A673 (cell line): Measurements from ENCODE around the gene IGFL4. TPM values are rescaled to one million over a fixed set of nuclear protein-coding genes. Genes with fewer than 3 reads are reported as not detected.

Source experiments
- Bru-seq: library from RNA; stranded (reverse); fragments of 400-500 nt; gene quantifications from one replicate; lab custom pipeline; 2021; lab: Mats Ljungman, UMichigan
- BruChase-seq, 2 experiments: library from RNA; stranded (reverse); fragments of 400-500 nt; gene quantifications; one replicate each; lab custom pipeline; 2021; lab: Mats Ljungman, UMichigan
- BruUV-seq: library from RNA; stranded (reverse); fragments of 400-500 nt; replicated peaks from 2 replicates; lab custom pipeline; 2021; lab: Mats Ljungman, UMichigan
- CTCF ChIA-PET: fragments of 300-600 bp; sonication (Branson Sonifier 250); formaldehyde crosslinking; loops from one replicate; lab custom pipeline; 2022; ENCODE audit warnings: antibody characterized with exemption; lab: Charles Lee
- POLR2A ChIA-PET: fragments of 300-600 bp; sonication (Branson Sonifier 250); formaldehyde crosslinking; loops from one replicate; lab custom pipeline; 2022; ENCODE audit warnings: antibody characterized with exemption; ENCODE audit not compliant: low non-redundant PET; lab: Charles Lee
- DNase-seq: peaks from one replicate; pipeline ENCODE4 v3.0.0-alpha.2; 2015; ENCODE audit warnings: low spot score
- H3K27ac ChIP-seq: fragments of 200-600 bp; sonication (generic); 2 replicates; pipeline ENCODE4 v1.5.1; 2016; ENCODE audit warnings: mixed run types, low read depth, mild to moderate bottlenecking, mixed read lengths, antibody characterized with exemption, low read length; ENCODE audit not compliant: poor library complexity, severe bottlenecking
- H3K27me3 ChIP-seq: fragments of 200-600 bp; sonication (generic); replicated peaks from 2 replicates; pipeline ENCODE4 v1.6.1; 2017; ENCODE audit warnings: mixed run types, low read depth, mild to moderate bottlenecking, mixed read lengths, antibody characterized with exemption, low read length; ENCODE audit not compliant: insufficient read depth, poor library complexity
- H3K36me3 ChIP-seq: fragments of 200-600 bp; sonication (generic); 2 replicates; pipeline ENCODE4 v1.6.1; 2016; ENCODE audit warnings: mixed run types, mild to moderate bottlenecking, mixed read lengths, antibody characterized with exemption, low read length; ENCODE audit not compliant: insufficient read depth, poor library complexity, severe bottlenecking
- H3K4me1 ChIP-seq: fragments of 200-600 bp; sonication (generic); 2 replicates; pipeline ENCODE4 v1.6.1; 2017; ENCODE audit warnings: mixed run types, mild to moderate bottlenecking, mixed read lengths, antibody characterized with exemption, low read length; ENCODE audit not compliant: insufficient read depth, poor library complexity, severe bottlenecking
- H3K4me3 ChIP-seq: fragments of 200-600 bp; sonication (generic); 2 replicates; pipeline ENCODE4 v1.5.1; 2016; ENCODE audit warnings: low read depth, mixed run types, mild to moderate bottlenecking, mixed read lengths, low read length; ENCODE audit not compliant: poor library complexity, severe bottlenecking
- H3K9me3 ChIP-seq: fragments of 200-600 bp; sonication (generic); 2 replicates; pipeline ENCODE4 v1.6.1; 2016; ENCODE audit warnings: mixed run types, low read depth, mild to moderate bottlenecking, mixed read lengths, antibody characterized with exemption, low read length; ENCODE audit not compliant: poor library complexity, severe bottlenecking
- EZH2 ChIP-seq: fragments of 200-600 bp; sonication (generic); IDR thresholded peaks from 2 replicates; pipeline ENCODE4 v1.6.1; 2017; ENCODE audit warnings: borderline replicate concordance, low read depth, mild to moderate bottlenecking, mixed read lengths, antibody characterized with exemption, low read length; ENCODE audit not compliant: poor library complexity, severe bottlenecking
- intact Hi-C: fragments of 100-400 bp; cut with micrococcal nuclease; formaldehyde crosslinking; loops from one replicate; pipeline ENCODE4 v1.10.0; 2022; ENCODE audit not compliant: unreplicated experiment
- long read RNA-seq: library from polyadenylated mRNA; stranded (forward); transcript quantifications from one replicate; pipeline ENCODE4 v2.0.0, GENCODE V29; 2022
- total RNA-seq: library from RNA; stranded (reverse); gene quantifications from 2 replicates; pipeline ENCODE4 v1.2.3, GENCODE V29; 2021
- TF ChIP-seq, protein P1 (sequence below): fragments of 300-800, 200-600 bp; sonication (generic); conservative IDR thresholded peaks from 2 replicates; pipeline ENCODE4 v1.5.1; 2017; ENCODE audit warnings: low read depth, mild to moderate bottlenecking, antibody characterized with exemption, low read length, moderate library complexity, mixed read lengths

IGFL4 gene
- total RNA-seq (not detected in 2 replicates), Bru-seq, nascent RNA (percentile 16 among the genes with signal in this experiment), BruChase-seq, experiment 1, labeled RNA remaining after a 2-hour chase (percentile 21 among the genes with signal in this experiment), BruChase-seq, experiment 2, labeled RNA remaining after a 6-hour chase (percentile 18 among the genes with signal in this experiment)
- long read RNA-seq, result 0 reads

DNA sequence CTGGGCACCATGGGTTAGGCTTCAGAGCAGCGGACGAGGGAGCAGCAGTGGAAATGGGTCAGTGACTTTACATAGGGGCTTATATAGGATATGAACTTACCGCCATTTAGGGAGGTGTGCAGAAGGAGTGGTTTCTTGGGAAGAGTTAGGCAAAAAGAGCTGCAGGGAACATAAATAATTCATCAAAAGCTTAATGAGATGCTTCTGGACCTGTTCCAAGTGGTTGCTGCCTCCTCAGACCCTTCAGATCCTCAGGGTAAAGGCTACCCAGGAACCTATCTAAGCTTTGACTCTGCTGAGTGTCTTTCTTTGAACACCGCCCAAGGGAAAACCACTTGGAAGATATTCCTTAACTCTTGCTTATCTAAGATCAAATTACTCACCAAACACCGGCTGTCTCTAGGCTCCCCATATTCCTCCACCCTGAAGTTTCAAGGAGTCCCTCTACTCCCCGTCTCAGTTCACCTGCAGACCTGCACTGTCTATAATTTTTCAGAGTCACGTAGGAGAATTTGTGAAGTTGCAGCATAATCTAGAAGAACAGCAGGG, at the start of gene IGFL4:
TSS of gene IGFL4 (minus strand) at position 51 of the 549 bp plus-strand sequence. CDS start at position 11, 40 bp downstream.
- Histone ChIP-seq H3K36me3 (no peaks in the 10 kb centered on the region), H3K9me3 (no peaks in the 10 kb centered on the region), H3K4me3 (no peak within 1 kb of the TSS), H3K4me1 (peaks cover 3% of the 10 kb centered on the region), H3K27ac (no peak within 1 kb of the TSS), H3K27me3 (peaks cover 43% of the 10 kb centered on the region)
- TF ChIP-seq EZH2, result no peak
- TF ChIP-seq, protein P1, sequence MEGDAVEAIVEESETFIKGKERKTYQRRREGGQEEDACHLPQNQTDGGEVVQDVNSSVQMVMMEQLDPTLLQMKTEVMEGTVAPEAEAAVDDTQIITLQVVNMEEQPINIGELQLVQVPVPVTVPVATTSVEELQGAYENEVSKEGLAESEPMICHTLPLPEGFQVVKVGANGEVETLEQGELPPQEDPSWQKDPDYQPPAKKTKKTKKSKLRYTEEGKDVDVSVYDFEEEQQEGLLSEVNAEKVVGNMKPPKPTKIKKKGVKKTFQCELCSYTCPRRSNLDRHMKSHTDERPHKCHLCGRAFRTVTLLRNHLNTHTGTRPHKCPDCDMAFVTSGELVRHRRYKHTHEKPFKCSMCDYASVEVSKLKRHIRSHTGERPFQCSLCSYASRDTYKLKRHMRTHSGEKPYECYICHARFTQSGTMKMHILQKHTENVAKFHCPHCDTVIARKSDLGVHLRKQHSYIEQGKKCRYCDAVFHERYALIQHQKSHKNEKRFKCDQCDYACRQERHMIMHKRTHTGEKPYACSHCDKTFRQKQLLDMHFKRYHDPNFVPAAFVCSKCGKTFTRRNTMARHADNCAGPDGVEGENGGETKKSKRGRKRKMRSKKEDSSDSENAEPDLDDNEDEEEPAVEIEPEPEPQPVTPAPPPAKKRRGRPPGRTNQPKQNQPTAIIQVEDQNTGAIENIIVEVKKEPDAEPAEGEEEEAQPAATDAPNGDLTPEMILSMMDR, result no peak
- DNase-seq, result peak; percentile 38
- POLR2A ChIA-PET, result no interaction called here
- CTCF ChIA-PET, result interaction anchor here (0.7 kb wide), 1 partner anchor 242 kb away, joined by 3 read pairs; no protein-coding TSS in a partner anchor
- no TSS peak for BruUV-seq
- intact Hi-C loops, result no loop called here

DNA sequence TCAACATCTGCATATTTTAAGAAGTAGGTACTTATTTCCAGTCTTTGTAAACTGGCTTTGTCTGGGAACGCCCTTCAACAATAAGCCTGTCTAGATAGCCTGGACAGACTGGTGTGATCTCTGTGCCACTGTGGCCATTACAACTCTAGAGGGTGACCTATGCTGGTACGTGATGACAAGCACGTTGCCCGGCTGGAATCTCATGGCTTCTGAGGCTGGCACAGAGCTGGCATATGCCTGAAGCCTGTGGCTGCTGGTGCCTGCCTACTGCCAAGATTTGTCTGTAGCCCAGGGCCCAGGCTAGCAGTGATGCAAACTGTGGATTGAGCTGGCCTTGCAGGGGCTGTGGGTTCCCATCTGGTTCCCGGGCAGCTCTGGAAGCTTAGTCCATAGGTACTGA, 49.6 kb upstream of the IGFL4 start:
- no peak overlapping the region for H3K27ac ChIP-seq
- peaks cover 4% of the 10 kb centered on the region for H3K27me3 ChIP-seq
- DNase-seq, result no peak
- H3K9me3 ChIP-seq, result peaks cover 5% of the 10 kb centered on the region
- ChIA-PET POLR2A (no interaction called here), CTCF (no interaction called here)
- no peak overlapping the region for H3K4me3 ChIP-seq
- BruUV-seq, result no TSS peak
- no peaks in the 10 kb centered on the region for H3K36me3 ChIP-seq
- H3K4me1 ChIP-seq, result no peaks in the 10 kb centered on the region
- TF ChIP-seq, protein P1, result no peak
- no peak for TF ChIP-seq EZH2
- intact Hi-C loops, result no loop called here

DNA sequence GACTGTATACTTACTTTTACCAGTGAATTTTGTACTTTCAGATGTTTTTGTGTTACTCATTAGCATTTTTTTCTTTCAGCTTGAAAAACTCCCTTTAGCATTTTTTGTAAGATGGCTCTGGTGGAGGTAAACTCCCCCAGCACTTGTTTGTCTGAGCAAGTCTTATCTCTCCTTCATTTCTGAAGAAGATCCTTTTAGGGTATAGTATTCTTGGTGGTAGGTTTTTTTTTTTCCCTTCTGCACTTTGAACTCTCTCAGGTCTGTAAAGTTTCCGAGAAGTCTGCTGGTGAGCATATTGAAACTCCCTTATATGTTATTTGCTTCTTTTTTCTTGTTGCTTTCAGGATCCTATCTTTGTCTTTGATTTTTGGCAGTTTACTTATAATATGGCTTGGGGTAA, 48.6 kb upstream of the IGFL4 start:
- Histone ChIP-seq H3K4me3 (no peak overlapping the region), H3K27ac (no peak overlapping the region), H3K9me3 (peaks cover 5% of the 10 kb centered on the region), H3K27me3 (peaks cover 4% of the 10 kb centered on the region), H3K36me3 (no peaks in the 10 kb centered on the region), H3K4me1 (no peaks in the 10 kb centered on the region)
- no peak for DNase-seq
- POLR2A ChIA-PET, result no interaction called here
- intact Hi-C loops, result no loop called here
- BruUV-seq, result no TSS peak
- CTCF ChIA-PET, result no interaction called here
- TF ChIP-seq EZH2, result no peak
- TF ChIP-seq, protein P1, result no peak
